ENCODE data around the gene APOBEC3C. TPM values are rescaled to one million over a fixed set of nuclear protein-coding genes. Genes with fewer than 3 reads are reported as not detected.
"Not testable (repeated sequence)": the region's sequence is repeated elsewhere in the genome, so short reads cannot be mapped to it uniquely, and the experiment has no call there.

APOBEC3C gene
- total RNA-seq, 2 experiments from 2014 or later, result 82.2 to 82.6 TPM

- Mint-ChIP-seq H3K9me3 (no peaks in the 10 kb centered on the region), H3K4me3 (peak overlapping the region; percentile 70), H3K27ac (peak overlapping the region; percentile 79), H3K4me1 (ENCODE audit: low read depth) (peaks cover 28% of the 10 kb centered on the region), H3K36me3 (ENCODE audit: low read depth) (peaks cover 8% of the 10 kb centered on the region), H3K27me3 (no peaks in the 10 kb centered on the region)
- ChIA-PET POLR2A (interaction anchor here (1.2 kb wide), 2 partner anchors 8 to 279 kb away, joined by 3 read pairs; no protein-coding TSS in a partner anchor), CTCF (interaction anchor here (0.6 to 1.1 kb wide), 2 partner anchors 34 to 170 kb away, joined by 3 read pairs; no protein-coding TSS in a partner anchor)
- no peak for ATAC-seq
- no peak for DNase-seq
- TF ChIP-seq CTCF (IDR thresholded peaks at IDR 0.05), result no peak
- intact Hi-C loops (cut with micrococcal nuclease), result no loop called here
These were observed 25.5 kb downstream of the APOBEC3C start for GRCh38 chr22:39039306-39040126.

GRCh38 chr22:39040155-39040537 is 26.1 kb downstream of the APOBEC3C start:
- ChIA-PET CTCF (interaction anchor here (0.6 to 1.1 kb wide), 2 partner anchors 35 to 170 kb away, joined by 3 read pairs; no protein-coding TSS in a partner anchor), POLR2A (interaction anchor here (1.2 kb wide), 2 partner anchors 9 to 279 kb away, joined by 3 read pairs; no protein-coding TSS in a partner anchor)
- H3K9me3 Mint-ChIP-seq; intact Hi-C loops (cut with micrococcal nuclease); H3K27me3 Mint-ChIP-seq; DNase-seq; H3K36me3 Mint-ChIP-seq (ENCODE audit: low read depth); ATAC-seq: not testable (repeated sequence)
- Mint-ChIP-seq H3K27ac (peak overlapping the region; percentile 79), H3K4me1 (ENCODE audit: low read depth) (peaks cover 31% of the 10 kb centered on the region), H3K4me3 (peak overlapping the region; percentile 70)

- H3K27me3 Mint-ChIP-seq; H3K36me3 Mint-ChIP-seq (ENCODE audit: low read depth); intact Hi-C loops (cut with micrococcal nuclease); H3K9me3 Mint-ChIP-seq: not testable (repeated sequence)
- Mint-ChIP-seq H3K4me1 (ENCODE audit: low read depth) (peaks cover 31% of the 10 kb centered on the region), H3K4me3 (peak within 1 kb of the TSS; percentile 93), H3K27ac (peak within 1 kb of the TSS; percentile 90)
- ATAC-seq, result peak; percentile 93
- peak; percentile 85 for DNase-seq
- ChIA-PET POLR2A (interaction anchor here (1.2 kb wide), 1 partner anchor 278 kb away, joined by 3 read pairs; no protein-coding TSS in a partner anchor), CTCF (interaction anchor here (0.6 to 1.1 kb wide), 2 partner anchors 35 to 171 kb away, joined by 3 read pairs; no protein-coding TSS in a partner anchor)
These were observed 26.7 kb downstream of the APOBEC3C start, which contains the start of gene APOBEC3F for GRCh38 chr22:39040538-39041296. APOBEC3F (plus strand) TSS chr22:39040864; CDS start chr22:39040961, 97 bp downstream.

- ChIA-PET POLR2A (no interaction called here), CTCF (interaction anchor here (0.8 to 1.0 kb wide), 2 partner anchors 68 to 93 kb away, joined by 3 read pairs; no protein-coding TSS in a partner anchor)
- H3K4me1 Mint-ChIP-seq (ENCODE audit: low read depth), result peaks cover 29% of the 10 kb centered on the region
- DNase-seq, result no peak
- ATAC-seq, result no peak
- H3K27ac Mint-ChIP-seq, result peak overlapping the region; percentile 90
- no peaks in the 10 kb centered on the region for H3K27me3 Mint-ChIP-seq
- intact Hi-C loops (cut with micrococcal nuclease), result no loop called here
- H3K9me3 Mint-ChIP-seq, result no peaks in the 10 kb centered on the region
- no peak for TF ChIP-seq CTCF (IDR thresholded peaks at IDR 0.05)
- H3K36me3 Mint-ChIP-seq (ENCODE audit: low read depth), result peaks cover 8% of the 10 kb centered on the region
- peak overlapping the region; percentile 93 for H3K4me3 Mint-ChIP-seq
These were observed 27.9 kb downstream of the APOBEC3C start for GRCh38 chr22:39041908-39042307.

DNA sequence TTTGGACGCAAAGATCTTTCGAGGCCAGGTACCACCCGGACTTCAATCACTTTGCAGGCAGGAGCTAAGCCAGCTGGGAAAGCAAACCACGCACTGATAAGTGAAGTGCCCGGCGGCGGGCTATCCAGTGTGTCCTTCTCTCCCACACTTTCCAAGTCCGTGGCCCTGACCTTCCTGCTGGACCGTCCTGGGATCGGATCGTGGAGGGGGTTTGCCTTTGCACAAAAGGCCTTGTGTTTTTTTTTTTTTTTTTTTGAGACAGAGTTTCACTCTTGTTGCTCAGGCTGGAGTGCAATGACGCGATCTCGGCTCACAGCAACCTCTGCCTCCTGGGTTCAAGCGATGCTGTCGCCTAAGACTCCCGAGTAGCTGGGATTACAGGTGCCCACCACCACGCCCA is 29.0 kb downstream of the APOBEC3C start:
- POLR2A ChIA-PET; H3K4me3 Mint-ChIP-seq; CTCF ChIA-PET; H3K27ac Mint-ChIP-seq; H3K27me3 Mint-ChIP-seq; DNase-seq; H3K9me3 Mint-ChIP-seq; H3K36me3 Mint-ChIP-seq (ENCODE audit: low read depth); ATAC-seq; intact Hi-C loops (cut with micrococcal nuclease): not testable (repeated sequence)
- H3K4me1 Mint-ChIP-seq (ENCODE audit: low read depth), result peaks cover 29% of the 10 kb centered on the region

- intact Hi-C loops (cut with micrococcal nuclease); H3K27ac Mint-ChIP-seq; H3K9me3 Mint-ChIP-seq; H3K4me3 Mint-ChIP-seq; H3K27me3 Mint-ChIP-seq; ATAC-seq; DNase-seq; H3K36me3 Mint-ChIP-seq (ENCODE audit: low read depth); POLR2A ChIA-PET; CTCF ChIA-PET: not testable (repeated sequence)
- H3K4me1 Mint-ChIP-seq (ENCODE audit: low read depth), result peaks cover 24% of the 10 kb centered on the region
These were observed 31.1 kb downstream of the APOBEC3C start for GRCh38 chr22:39045136-39045535.

GRCh38 chr22:39049486-39049885 is 35.4 kb downstream of the APOBEC3C start:
- H3K36me3 Mint-ChIP-seq (ENCODE audit: low read depth); ATAC-seq; intact Hi-C loops (cut with micrococcal nuclease); H3K9me3 Mint-ChIP-seq; POLR2A ChIA-PET; H3K27me3 Mint-ChIP-seq; H3K4me1 Mint-ChIP-seq (ENCODE audit: low read depth); H3K27ac Mint-ChIP-seq; DNase-seq; H3K4me3 Mint-ChIP-seq: not testable (repeated sequence)
- CTCF ChIA-PET, result interaction anchor here (0.6 kb wide), 1 partner anchor 77 kb away, joined by 3 read pairs; no protein-coding TSS in a partner anchor

DNA sequence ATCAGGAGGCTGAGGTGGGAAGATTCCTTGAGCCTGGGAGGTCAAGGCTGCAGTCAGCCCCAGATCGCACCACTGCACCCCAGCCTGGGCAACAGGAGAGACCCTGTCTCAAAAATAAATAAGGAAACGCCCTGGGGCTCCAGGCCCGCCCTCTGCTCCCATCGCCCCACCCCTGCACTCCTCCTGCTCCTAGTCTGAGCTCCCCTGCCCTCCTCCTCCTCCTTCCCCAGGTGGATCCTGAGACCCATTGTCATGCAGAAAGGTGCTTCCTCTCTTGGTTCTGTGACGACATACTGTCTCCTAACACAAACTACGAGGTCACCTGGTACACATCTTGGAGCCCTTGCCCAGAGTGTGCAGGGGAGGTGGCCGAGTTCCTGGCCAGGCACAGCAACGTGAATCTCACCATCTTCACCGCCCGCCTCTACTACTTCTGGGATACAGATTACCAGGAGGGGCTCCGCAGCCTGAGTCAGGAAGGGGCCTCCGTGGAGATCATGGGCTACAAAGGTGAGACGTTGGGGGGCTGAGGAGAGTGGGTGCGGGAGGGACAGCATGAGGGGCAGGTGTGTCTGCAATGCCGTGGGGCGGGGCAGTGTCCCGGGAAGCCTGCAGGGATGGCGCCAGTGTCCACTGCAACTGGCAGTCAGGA is 37.9 kb downstream of the APOBEC3C start:
- H3K27ac Mint-ChIP-seq; H3K9me3 Mint-ChIP-seq; H3K4me3 Mint-ChIP-seq; ATAC-seq; CTCF ChIA-PET; intact Hi-C loops (cut with micrococcal nuclease); H3K27me3 Mint-ChIP-seq; DNase-seq; H3K36me3 Mint-ChIP-seq (ENCODE audit: low read depth); POLR2A ChIA-PET; H3K4me1 Mint-ChIP-seq (ENCODE audit: low read depth): not testable (repeated sequence)
